ENCODE results near the gene MCU.

MCU gene

GRCh38 chr10:72783410-72783833, 91.5 kb downstream of the MCU start:
- H4K20me1 ChIP-seq (ENCODE audit: insufficient read depth), result no peaks in the 10 kb centered on the region
- H3K4me2 ChIP-seq, result no peak overlapping the region
- H3K9ac ChIP-seq, result no peak overlapping the region
- H3K79me2 ChIP-seq (ENCODE audit: insufficient read depth, low read depth), result no peaks in the 10 kb centered on the region
- H3K36me3 ChIP-seq (ENCODE audit: insufficient read depth), result no peaks in the 10 kb centered on the region
- no peak overlapping the region for H3K4me3 ChIP-seq (IDR thresholded peaks at IDR 0.05; ENCODE audit: insufficient read depth, low read depth, low read length)
- no peaks in the 10 kb centered on the region for H3K27me3 ChIP-seq (ENCODE audit: insufficient read depth, low read depth)
- H3K4me1 ChIP-seq (ENCODE audit: low read depth, poor library complexity, severe bottlenecking), result no peaks in the 10 kb centered on the region
- TF ChIP-seq, protein P1, sequence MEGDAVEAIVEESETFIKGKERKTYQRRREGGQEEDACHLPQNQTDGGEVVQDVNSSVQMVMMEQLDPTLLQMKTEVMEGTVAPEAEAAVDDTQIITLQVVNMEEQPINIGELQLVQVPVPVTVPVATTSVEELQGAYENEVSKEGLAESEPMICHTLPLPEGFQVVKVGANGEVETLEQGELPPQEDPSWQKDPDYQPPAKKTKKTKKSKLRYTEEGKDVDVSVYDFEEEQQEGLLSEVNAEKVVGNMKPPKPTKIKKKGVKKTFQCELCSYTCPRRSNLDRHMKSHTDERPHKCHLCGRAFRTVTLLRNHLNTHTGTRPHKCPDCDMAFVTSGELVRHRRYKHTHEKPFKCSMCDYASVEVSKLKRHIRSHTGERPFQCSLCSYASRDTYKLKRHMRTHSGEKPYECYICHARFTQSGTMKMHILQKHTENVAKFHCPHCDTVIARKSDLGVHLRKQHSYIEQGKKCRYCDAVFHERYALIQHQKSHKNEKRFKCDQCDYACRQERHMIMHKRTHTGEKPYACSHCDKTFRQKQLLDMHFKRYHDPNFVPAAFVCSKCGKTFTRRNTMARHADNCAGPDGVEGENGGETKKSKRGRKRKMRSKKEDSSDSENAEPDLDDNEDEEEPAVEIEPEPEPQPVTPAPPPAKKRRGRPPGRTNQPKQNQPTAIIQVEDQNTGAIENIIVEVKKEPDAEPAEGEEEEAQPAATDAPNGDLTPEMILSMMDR (conservative IDR thresholded peaks at IDR 0.05; ENCODE audit: low read depth, low read length), result no peak
- no peak overlapping the region for H2AFZ ChIP-seq (ENCODE audit: low read depth)
- no peak overlapping the region for H3K27ac ChIP-seq

DNA sequence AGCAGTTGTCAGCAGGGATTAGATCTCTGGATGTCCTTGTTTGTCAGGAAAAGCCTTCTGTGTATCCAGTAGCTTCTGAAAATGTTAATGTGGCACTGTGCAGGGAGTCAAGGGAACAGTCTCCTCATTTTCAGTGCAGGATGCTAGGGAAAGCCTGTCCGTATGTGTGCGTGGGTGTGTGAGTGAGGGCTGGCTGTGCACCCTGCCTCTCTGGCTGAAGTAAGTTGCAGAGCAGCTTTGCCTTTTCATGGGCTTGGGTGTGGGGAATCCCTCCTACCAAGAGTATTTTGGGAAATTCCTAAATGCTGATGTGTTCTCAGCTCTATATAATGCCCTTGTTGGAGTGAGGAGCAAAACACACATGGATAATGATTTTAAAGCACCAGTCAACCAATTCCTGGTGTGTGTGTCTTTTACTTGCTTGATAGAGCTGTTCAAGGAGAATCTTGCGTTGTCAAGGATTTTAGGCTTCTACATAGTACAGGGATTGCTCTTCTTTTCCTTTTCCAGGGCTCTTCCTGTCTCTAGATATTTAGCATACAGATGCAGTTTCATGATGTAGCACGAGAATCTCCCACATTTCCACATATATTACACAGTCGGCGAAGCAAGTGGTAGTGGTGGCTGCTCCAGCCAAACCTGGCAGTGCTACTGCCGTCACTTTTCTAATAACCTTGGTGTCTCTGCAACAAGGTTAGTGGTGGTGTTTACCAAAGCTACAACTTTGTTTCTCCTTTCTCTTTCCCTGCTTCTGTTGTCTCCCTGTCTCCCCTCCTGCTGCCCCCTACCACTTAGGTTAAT, 92.8 kb downstream of the MCU start:
- H3K27ac ChIP-seq, result no peak overlapping the region
- no peaks in the 10 kb centered on the region for H3K36me3 ChIP-seq (ENCODE audit: insufficient read depth)
- no peaks in the 10 kb centered on the region for H4K20me1 ChIP-seq (ENCODE audit: insufficient read depth)
- no peaks in the 10 kb centered on the region for H3K79me2 ChIP-seq (ENCODE audit: insufficient read depth, low read depth)
- H3K27me3 ChIP-seq (ENCODE audit: insufficient read depth, low read depth), result no peaks in the 10 kb centered on the region
- no peak overlapping the region for H3K9ac ChIP-seq
- no peaks in the 10 kb centered on the region for H3K4me1 ChIP-seq (ENCODE audit: low read depth, poor library complexity, severe bottlenecking)
- H3K4me2 ChIP-seq, result no peak overlapping the region
- TF ChIP-seq, protein P1 (conservative IDR thresholded peaks at IDR 0.05; ENCODE audit: low read depth, low read length), result no peak
- no peak overlapping the region for H3K4me3 ChIP-seq (IDR thresholded peaks at IDR 0.05; ENCODE audit: insufficient read depth, low read depth, low read length)
- H2AFZ ChIP-seq (ENCODE audit: low read depth), result no peak overlapping the region

- Histone ChIP-seq H3K27me3 (ENCODE audit: insufficient read depth, low read depth) (no peaks in the 10 kb centered on the region), H4K20me1 (ENCODE audit: insufficient read depth) (no peaks in the 10 kb centered on the region), H3K4me2 (no peak overlapping the region), H3K79me2 (ENCODE audit: insufficient read depth, low read depth) (no peaks in the 10 kb centered on the region), H3K9ac (no peak overlapping the region), H3K36me3 (ENCODE audit: insufficient read depth) (no peaks in the 10 kb centered on the region), H3K27ac (no peak overlapping the region), H2AFZ (ENCODE audit: low read depth) (no peak overlapping the region), H3K4me1 (ENCODE audit: low read depth, poor library complexity, severe bottlenecking) (no peaks in the 10 kb centered on the region), H3K4me3 (IDR thresholded peaks at IDR 0.05; ENCODE audit: insufficient read depth, low read depth, low read length) (no peak overlapping the region)
- TF ChIP-seq, protein P1 (conservative IDR thresholded peaks at IDR 0.05; ENCODE audit: low read depth, low read length), result no peak
These were observed 93.5 kb downstream of the MCU start for GRCh38 chr10:72785409-72785808.

- Histone ChIP-seq H3K27ac (no peak overlapping the region), H3K4me3 (IDR thresholded peaks at IDR 0.05; ENCODE audit: insufficient read depth, low read depth, low read length) (no peak overlapping the region), H4K20me1 (ENCODE audit: insufficient read depth) (no peaks in the 10 kb centered on the region), H3K79me2 (ENCODE audit: insufficient read depth, low read depth) (no peaks in the 10 kb centered on the region), H3K4me2 (no peak overlapping the region), H2AFZ (ENCODE audit: low read depth) (no peak overlapping the region), H3K36me3 (ENCODE audit: insufficient read depth) (no peaks in the 10 kb centered on the region), H3K9ac (no peak overlapping the region), H3K4me1 (ENCODE audit: low read depth, poor library complexity, severe bottlenecking) (no peaks in the 10 kb centered on the region), H3K27me3 (ENCODE audit: insufficient read depth, low read depth) (no peaks in the 10 kb centered on the region)
- TF ChIP-seq, protein P1 (conservative IDR thresholded peaks at IDR 0.05; ENCODE audit: low read depth, low read length), result no peak
These were observed 98.5 kb downstream of the MCU start for GRCh38 chr10:72790216-72790990.

All from KMS-11 (cell line).